ENCODE measurements around the gene METTL16.

The METTL16 gene

DNA sequence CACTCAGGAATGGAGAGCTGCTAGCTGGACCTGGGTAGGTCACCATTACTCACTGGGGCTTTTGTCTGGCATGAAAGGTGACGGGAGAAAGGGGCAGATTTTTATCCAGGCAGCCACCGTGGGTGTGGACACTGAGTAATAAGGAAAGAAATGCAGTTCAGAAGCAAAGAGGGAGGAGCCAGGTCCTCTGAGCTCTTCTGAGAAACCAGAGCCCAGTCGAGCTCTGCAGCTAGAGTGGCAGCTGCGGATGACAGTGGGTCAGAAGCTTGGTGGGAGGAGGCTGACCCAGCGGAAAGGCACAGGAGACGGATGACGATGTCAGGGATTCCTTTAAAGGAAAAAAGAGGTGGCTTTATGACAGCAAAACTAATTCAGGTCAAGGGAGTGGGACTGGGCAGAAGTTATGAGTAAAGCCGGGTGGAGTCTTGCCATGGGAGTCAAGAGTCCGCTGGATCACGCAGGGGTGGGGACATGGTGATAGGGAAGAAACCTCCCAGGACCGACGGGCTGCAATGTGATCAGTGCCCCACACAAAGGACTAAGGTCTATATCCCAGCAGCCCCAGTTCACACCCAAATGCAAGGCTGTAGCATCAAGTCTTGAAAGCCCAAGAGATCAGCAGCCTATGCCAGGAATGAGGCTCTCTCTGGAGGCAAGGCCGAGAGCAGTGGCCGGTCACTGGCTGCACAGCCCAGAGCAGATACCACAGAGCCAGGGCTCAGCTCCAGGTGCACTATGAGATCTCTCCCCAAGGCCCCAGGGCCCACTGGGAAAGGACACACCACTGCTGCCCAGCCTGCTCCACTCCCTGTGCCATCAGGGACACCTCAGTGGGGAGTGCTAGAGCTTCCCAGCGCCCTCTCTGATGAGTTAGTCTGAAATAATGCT lies 104.5 kb downstream of the METTL16 start:
- TF ChIP-seq, protein P1, sequence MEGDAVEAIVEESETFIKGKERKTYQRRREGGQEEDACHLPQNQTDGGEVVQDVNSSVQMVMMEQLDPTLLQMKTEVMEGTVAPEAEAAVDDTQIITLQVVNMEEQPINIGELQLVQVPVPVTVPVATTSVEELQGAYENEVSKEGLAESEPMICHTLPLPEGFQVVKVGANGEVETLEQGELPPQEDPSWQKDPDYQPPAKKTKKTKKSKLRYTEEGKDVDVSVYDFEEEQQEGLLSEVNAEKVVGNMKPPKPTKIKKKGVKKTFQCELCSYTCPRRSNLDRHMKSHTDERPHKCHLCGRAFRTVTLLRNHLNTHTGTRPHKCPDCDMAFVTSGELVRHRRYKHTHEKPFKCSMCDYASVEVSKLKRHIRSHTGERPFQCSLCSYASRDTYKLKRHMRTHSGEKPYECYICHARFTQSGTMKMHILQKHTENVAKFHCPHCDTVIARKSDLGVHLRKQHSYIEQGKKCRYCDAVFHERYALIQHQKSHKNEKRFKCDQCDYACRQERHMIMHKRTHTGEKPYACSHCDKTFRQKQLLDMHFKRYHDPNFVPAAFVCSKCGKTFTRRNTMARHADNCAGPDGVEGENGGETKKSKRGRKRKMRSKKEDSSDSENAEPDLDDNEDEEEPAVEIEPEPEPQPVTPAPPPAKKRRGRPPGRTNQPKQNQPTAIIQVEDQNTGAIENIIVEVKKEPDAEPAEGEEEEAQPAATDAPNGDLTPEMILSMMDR (conservative IDR thresholded peaks at IDR 0.05; ENCODE audit: low read depth, low read length): no peak
- H3K4me3 ChIP-seq (ENCODE audit: low read length): no peak overlapping the region
- peak; percentile 75 for DNase-seq (ENCODE audit: low read depth)

DNA sequence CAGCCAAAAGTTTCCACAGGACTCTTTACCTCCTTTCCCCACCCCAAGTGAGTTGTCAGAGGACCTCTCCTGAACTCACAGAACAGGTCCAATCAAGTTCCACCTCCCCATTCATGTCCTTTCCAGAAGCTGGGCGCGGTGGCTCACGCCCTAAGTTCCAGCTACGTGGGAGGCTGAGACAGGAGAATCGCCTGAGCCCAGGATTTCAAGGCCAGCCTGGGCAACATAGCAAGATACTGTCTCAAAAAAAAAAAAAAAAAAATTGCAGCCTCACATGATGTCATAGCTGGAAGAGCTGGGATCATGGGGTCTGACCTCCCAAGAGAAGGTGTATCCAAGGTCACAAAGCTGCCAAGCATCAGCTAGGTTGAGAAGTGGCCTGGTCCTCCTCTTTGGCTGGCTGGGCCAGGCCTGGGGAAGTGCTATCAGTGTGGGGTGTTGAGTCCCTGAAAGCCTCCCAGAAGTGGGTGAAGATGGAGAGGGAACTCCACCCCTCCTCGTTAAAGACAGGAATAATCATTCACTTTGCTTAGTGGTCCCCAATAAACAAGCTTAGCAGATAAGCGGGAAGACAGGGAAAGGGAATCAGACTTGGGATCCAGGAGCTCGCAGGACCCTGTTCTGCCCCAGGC lies 105.3 kb downstream of the METTL16 start:
- no peak for DNase-seq (ENCODE audit: low read depth)
- no peak overlapping the region for H3K4me3 ChIP-seq (ENCODE audit: low read length)
- TF ChIP-seq, protein P1 (conservative IDR thresholded peaks at IDR 0.05; ENCODE audit: low read depth, low read length): no peak

DNA sequence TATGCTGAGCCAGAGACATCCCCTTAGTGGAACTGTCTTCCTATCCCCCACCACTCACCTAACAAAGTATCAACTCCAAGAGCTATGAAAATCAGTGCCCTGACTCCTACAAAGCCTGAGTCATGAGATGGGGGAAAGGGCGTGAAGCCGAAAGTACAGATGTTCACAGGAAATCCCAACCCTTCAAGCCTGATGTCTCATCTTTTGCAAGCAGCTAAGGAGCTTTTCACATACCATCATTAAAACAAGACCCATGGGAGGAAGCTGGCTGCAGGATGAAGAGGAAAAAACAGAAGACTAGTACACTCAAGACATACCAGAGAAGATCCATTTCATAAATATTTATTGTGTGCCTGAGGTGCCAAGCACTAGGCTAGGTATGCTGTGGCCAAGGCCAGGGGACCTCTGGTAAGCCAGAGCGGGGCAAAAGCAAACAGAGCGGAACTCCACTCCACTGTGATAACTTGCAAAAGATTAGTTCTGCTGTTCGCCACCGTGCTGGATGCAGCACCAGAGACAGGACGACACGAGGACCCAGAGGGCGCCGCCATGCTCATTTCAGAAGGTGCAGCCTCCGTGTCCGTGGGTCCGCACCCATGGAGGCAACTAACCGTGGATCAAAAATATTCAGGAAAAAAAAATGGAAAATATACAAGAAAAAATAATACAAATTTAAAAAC lies 106.3 kb downstream of the METTL16 start:
- no peak overlapping the region for H3K4me3 ChIP-seq (ENCODE audit: low read length)
- TF ChIP-seq, protein P1 (conservative IDR thresholded peaks at IDR 0.05; ENCODE audit: low read depth, low read length): no peak
- no peak for DNase-seq (ENCODE audit: low read depth)

DNA sequence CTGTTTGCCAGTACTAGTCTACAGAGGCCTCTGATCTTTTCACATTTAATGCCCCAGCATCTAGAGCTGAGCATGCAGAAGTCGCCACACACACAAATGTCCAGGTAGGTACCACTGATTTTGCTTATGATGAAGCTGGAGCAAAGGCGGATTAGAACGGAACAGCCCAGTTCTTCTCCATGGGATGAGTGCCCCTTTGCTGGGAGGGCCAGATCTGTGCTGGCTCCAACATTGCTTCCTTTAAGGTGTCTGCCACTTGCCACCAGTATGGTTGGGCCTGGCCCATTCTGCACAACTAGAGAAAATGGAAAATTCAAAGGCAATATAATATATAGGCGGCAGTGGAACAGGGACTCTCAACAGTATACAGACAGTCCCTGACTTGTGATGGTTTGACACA lies 108.6 kb downstream of the METTL16 start:
- TF ChIP-seq, protein P1 (conservative IDR thresholded peaks at IDR 0.05; ENCODE audit: low read depth, low read length): no peak

DNA sequence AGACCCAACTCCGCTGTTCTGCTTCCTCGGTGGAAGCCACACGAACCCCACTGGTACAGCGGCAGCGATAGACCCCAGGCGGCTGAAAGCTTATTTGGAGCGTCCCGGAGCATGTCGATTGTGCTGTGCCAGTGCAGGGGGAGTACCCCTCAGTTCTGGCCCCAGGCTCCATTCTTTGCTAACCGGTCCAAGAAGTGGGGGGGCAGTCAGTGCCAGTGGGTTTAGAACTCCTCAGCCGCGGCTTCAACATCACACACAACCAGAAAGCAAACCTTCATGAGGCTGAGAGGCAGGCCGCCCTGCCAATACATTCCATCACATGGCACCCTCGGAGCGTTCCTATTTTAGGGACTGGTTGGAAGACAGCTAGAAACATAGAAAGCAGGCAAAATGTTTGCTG lies 109.1 kb downstream of the METTL16 start:
- H3K4me3 ChIP-seq (ENCODE audit: low read length): peak overlapping the region; percentile 58
- DNase-seq (ENCODE audit: low read depth): no peak
- TF ChIP-seq, protein P1 (conservative IDR thresholded peaks at IDR 0.05; ENCODE audit: low read depth, low read length): no peak

More for the DNA sequence above, 108.6 kb downstream of the METTL16 start:
- H3K4me3 ChIP-seq (ENCODE audit: low read length): no peak overlapping the region
- no peak for DNase-seq (ENCODE audit: low read depth)

DNA sequence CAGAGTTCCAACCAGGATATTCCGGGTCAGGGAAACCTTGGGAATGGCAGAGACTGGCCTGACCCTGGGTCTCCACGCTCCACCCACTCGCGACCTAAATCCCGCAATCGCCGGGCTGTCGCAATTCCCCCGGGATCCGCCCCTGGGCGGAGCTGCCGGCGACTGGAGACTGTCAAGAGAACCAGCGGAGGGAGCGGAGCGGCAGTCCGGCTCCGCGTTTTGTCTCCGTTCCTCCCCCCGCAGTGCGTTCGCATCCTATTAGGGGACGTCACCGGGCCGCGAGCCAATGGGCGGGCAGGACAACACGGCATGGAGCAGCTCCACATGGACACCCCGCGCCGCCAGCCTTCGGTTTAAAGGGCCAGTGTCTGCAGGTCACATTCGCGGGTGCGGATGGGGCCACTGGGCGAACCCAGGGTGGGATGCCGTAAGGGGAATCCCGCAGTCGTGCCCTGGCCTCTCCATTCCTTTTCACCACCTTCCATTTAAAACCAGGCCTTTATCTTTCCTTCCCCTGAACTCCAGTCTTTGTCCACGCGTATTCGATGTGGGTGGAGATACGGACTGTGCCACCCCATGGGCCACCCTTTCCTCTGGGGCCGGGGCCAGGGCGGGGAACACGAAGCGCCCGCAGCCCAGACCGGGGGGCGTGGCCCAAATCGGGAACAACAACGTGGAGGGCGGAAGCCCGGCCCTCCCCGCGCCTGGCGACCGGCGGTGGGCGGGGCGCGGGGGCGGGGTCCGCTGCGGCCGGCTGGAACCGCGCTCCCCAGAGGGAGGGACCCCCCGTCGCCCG lies 110.1 kb downstream of the METTL16 start:
- TF ChIP-seq, protein P1 (conservative IDR thresholded peaks at IDR 0.05; ENCODE audit: low read depth, low read length): no peak
- DNase-seq (ENCODE audit: low read depth): peak; percentile 97

More for the DNA sequence above, 110.1 kb downstream of the METTL16 start:
- H3K4me3 ChIP-seq (ENCODE audit: low read length): peak overlapping the region; percentile 69

Measured in retinal pigment epithelial cell (primary cell).